GM19238 (cell line): ENCODE results near the gene SLC30A2.

Source experiments
- DNase-seq: peaks from one replicate; pipeline ENCODE4 v3.0.0; 2011; ENCODE audit warnings: low spot score; ENCODE audit not compliant: insufficient read length

The SLC30A2 gene

GRCh38 chr1:25997828-25998761 lies 47.8 kb downstream of the SLC30A2 start, which contains the start of gene PAFAH2:
Gene PAFAH2, minus strand, starts transcription at chr1:25998063. Its CDS starts 7,247 bp downstream, at chr1:25990816.
- peak; percentile 88 for DNase-seq

- no peak for DNase-seq
Observed at GRCh38 chr1:25996966-25997827, 48.7 kb downstream of the SLC30A2 start.

DNA sequence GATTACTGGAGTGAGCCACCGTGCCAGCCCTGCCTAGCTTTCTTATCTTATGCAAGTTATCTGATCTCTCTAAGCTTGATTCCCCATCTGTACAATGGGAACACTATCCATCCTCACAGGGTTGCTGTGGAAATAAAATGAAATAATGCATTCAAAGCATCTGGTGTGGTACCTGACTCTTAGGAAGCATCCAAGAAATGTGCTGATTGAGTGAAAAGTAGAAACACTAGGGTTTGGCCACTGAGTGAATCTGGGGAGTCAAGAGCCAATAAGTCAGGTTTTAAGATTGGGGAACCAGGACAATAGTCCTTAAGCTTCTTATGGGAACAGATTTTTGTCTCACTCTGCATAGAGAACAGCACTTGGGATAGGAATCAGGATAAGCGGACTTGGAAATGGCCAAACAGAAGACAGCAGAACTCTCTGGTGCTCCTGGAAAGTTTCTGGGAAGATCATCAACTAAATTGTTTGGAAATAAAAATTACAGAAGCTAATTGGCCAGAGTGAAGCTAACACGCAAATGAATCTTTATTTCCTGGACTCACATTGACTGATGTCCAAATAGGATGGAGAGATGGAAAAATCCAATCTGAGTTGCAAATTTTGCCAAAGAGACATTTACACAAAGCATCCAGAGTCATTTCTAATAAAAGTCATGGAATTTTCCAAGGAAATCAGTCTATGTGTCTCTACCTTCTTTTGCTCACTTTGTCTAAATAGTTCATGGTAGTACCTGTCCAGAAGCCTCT lies 51.3 kb downstream of the SLC30A2 start:
- DNase-seq, result no peak

- DNase-seq, result no peak
Observed at GRCh38 chr1:25993197-25993951, 52.5 kb downstream of the SLC30A2 start.

DNA sequence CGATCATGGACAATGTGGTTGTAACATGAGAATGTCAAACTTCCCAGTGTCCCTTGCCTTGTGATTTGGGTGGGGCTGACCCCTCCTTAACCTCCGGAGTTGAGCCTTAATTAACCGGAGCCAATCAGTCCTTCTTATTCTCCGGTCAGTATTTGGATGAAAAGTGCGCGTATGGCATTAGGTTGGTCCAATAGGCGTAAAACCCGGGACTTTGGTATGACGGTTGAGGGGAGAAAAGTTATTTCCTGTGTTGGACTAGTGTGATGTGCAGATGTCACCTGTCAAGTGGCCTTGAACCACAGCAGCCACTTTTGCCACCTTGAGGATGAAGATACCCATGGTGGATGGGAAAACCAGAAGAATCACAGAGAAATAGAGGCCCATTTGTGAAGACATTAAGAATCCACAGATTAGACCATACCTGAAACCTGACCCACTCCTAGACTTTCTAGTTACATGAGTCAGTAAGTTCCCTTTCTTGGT lies 53.2 kb downstream of the SLC30A2 start:
- DNase-seq, result no peak

DNA sequence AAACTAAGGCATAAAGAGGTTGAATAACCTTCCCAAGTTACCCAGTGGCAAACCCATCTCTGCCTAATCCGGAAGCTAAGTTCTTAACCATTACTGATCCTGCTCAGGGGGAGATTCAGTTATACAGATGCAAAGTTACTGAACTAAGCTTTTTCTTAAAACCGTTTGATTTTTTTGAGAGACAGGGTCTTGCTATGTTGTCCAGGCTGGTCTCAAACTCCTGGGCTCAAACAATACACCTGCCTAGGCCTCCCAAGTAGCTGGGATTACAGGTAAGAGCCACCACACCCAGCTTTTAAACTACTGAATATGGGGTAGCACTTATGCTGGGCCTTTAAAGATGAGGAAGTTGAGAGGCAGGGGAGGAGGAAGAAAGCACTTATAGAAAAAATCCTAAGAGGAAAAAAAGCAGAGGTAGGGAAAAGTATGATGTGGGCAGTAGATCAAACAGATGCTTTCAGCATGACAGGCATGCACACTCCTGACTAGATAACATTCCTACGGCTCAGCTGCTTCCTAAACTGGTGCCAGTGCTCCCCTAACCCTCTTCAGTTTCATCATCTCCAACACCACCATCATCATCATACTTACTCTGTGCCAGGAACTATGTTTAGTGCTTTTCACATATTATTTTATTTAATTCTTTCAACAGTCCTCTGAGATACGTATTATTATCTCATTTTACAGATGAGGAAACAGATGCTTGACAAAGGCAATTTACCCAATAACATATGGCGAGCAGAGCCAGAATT lies 53.8 kb downstream of the SLC30A2 start:
- no peak for DNase-seq

DNA sequence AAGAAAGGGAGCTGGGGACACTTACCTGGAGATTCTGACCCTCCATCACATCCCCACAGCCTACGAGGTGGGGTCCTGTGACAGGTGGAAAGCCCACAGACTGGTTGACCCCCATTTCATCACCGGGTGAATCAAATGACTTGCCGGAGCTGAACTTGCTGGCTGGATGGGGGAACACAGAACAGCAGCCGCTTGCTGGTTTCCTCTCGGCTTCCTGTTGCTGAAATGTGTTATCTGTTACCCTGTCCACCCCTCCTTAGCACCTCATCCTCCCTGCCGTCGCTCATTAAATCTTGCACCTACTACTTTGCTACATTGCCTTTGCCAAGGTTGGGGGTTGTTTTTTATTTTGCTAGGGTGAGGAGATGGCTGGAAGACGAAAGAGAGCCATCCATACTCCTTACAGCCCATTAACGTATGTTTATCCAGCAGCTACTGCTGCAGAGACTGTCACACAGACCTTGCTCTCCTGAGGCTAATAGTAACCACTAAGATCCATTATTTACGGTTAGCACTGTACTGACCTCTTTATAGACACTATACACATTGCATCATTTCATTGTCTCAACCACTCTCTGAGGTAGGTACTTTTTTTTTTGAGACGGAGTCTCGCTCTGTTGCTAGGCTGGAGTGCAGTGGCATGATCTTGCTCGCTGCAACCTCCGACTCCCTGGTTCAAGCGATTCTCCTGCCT lies 55.1 kb downstream of the SLC30A2 start:
- DNase-seq, result no peak

DNA sequence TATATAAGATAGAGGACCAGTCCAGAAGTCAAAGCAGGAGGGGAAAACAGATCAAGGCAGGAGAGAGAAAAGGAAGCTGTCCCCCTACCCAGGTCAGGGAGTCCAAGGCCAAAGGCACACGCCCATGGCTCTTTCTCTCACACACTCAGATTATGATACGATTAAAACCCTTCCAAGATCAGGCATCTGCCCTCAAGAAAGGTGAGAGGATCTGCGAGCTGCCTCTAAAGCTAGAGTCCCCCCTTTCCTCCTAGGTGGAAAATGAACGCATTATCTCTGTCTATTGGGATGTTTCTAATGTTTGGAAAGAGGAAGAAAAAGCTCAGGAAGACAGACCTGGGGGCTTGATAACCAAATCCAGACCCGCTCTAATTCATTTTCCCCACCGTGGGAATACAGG lies 55.7 kb downstream of the SLC30A2 start:
- no peak for DNase-seq

DNA sequence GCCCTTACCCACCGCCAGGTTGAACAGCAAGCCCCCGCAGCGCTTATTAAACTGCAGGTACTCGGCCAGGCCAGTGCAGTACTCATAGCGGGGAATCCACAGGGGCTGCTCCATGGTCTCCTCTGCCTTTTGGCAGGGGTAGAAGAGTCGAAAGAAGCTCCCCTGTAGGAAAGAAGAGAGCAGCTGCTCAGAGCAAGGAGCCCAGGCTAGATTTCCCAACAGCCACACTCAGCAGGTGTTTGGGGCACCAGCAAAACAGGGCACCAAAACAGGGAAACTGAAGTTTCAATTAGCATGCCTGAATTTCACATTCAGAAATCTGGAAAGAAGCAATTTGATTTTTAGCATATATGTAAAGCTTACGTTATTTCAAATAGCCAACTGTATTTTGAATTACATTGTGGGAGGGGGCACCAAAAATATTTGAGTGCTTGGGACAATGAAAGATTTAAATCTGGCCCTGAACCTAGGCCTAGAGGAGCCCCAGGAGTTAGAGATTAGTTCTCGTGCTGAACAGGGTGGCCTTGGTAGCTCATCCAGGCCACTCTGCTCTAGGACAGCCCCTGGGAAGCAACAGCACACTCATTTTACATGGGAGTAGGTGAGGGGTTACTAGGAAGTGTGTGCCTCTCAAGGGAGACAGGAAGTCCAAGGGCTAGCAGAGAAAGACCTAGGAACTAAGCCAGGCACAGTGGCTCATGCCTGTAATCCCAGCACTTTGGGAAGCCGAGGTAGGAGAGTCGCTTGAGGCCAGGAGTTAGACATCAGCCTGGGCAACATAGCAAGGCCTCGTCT lies 56.3 kb downstream of the SLC30A2 start:
- no peak for DNase-seq

GRCh38 chr1:25987951-25988350 lies 58.0 kb downstream of the SLC30A2 start:
- no peak for DNase-seq
